WI38 (cell line): ENCODE data around the gene GALNT17.

Experiments
- H3K4me3 ChIP-seq: 2 replicates; pipeline ENCODE4 v1.5.1; 2011; ENCODE audit warnings: low read depth, mild to moderate bottlenecking, control low read depth, low read length
- TF ChIP-seq, protein P1 (sequence below): IDR thresholded peaks from 2 replicates; pipeline ENCODE4 v1.5.1; 2012; ENCODE audit warnings: low read depth, mild to moderate bottlenecking, control low read depth, low read length

GALNT17 gene

DNA sequence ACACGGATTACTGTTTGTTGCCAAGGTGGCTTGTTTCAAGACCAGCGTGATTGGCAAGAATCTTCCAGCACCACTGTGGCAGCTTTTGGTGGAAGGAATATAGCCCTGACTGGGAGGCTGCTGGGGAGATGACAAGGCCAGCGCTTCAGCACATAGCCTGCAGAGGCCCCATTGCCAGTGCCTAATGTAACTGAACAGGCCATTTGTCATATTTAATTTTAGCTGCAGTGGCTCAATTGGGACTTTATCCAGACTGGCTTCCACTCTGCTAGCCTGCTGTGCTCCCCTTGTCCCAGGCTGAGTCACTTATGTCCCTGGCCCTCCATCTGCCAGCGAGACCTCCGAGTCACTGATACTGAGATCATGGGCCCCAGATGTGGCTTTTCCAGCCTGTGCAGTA is 483.1 kb downstream of the GALNT17 start:
- TF ChIP-seq, protein P1, sequence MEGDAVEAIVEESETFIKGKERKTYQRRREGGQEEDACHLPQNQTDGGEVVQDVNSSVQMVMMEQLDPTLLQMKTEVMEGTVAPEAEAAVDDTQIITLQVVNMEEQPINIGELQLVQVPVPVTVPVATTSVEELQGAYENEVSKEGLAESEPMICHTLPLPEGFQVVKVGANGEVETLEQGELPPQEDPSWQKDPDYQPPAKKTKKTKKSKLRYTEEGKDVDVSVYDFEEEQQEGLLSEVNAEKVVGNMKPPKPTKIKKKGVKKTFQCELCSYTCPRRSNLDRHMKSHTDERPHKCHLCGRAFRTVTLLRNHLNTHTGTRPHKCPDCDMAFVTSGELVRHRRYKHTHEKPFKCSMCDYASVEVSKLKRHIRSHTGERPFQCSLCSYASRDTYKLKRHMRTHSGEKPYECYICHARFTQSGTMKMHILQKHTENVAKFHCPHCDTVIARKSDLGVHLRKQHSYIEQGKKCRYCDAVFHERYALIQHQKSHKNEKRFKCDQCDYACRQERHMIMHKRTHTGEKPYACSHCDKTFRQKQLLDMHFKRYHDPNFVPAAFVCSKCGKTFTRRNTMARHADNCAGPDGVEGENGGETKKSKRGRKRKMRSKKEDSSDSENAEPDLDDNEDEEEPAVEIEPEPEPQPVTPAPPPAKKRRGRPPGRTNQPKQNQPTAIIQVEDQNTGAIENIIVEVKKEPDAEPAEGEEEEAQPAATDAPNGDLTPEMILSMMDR, result no peak

DNA sequence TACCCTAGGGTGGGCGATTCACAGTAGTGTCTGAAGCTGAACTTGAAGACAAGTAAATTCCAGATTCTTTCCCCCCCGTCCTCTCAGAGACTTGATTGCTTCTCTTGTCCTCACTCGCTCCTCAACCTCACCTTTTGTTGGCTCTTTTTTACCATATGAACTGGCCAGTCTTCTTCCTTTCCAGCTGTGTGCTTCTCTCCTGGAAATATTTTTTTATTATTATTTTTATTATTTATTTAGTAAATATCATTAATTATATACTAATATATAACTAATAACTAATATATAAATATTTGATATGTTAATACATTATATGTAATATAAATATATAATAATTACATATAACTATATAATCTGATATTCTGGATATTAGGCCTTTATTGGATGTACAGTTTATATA is 484.3 kb downstream of the GALNT17 start:
- H3K4me3 ChIP-seq, result no peak overlapping the region
- TF ChIP-seq, protein P1, result no peak

More for the DNA sequence above, 483.1 kb downstream of the GALNT17 start:
- no peak overlapping the region for H3K4me3 ChIP-seq

DNA sequence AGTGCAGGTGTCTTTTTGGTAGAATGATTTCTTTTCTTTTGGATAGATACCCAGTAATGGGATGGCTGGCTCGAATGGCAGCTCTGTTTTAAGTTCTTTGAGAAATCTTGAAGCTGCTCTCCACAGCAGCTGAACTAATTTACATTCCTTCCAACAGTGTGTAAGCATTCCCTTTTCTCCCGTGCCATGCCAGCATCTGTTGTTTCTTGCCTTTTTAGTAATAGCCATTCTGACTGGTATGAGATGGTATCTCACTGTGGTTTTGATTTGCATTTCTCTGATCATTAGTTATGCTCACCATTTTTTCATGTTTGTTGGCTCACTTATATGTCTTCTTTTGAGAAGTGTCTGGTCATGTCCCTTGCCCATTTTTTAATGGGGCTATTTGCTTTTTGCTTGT is 486.3 kb downstream of the GALNT17 start:
- no peak overlapping the region for H3K4me3 ChIP-seq
- TF ChIP-seq, protein P1, result no peak

DNA sequence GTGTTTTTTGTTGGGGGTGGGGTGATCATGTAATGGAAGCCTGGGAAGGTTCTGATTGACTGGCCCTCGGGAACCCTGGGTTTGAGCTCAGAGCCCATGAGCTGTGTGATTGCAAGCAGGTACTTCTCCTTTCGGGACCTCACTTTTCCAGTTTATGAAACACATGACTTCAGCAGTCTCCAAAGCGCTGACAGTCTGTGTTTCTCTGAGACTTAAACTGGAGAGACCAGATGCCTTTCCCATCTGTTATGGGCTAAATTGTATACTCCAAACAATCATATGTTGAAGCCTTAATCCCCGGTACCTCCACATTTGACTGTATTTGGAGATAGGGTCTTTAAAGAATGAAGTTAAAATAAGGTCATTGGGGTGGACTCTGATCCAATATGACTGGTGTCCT is 493.6 kb downstream of the GALNT17 start:
- TF ChIP-seq, protein P1, result no peak
- H3K4me3 ChIP-seq, result no peak overlapping the region

DNA sequence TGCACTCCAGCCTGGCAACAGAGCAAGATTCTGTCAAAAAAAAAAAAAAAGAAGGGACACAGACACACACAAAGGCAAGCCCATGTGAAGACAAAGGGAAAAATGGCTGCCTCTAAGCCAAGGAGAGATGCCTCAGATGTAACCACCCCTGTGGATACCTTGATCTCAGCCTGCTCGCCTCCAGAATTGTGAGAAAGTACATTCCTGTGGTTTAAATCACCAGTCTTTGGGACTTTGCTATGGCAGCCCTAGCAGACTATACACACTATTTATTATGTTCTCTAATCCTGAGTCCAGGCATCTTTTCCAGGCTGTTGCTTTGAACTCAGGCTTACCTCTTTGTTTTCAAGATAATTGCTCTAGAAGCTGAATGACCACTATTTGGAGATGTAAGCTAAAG is 494.3 kb downstream of the GALNT17 start:
- no peak overlapping the region for H3K4me3 ChIP-seq
- TF ChIP-seq, protein P1, result no peak

DNA sequence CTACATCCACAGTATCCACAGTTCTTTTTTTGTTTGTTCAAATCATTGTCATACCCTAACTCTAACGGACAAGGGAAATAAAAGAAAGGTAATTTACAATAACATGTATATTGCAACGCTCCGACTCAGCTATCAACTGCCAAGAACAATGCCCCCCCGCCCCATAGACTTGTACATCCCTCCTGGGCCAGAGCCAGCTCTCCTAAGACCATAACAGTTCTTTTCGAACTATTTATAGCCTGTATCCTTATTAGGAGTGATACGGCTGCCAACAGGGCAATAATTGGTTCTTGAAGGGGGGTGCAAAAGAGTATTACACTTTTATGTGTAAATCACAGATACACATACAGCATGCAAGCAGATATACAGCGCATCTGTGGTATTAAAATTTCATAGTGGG is 495.7 kb downstream of the GALNT17 start:
- TF ChIP-seq, protein P1, result no peak
- no peak overlapping the region for H3K4me3 ChIP-seq

DNA sequence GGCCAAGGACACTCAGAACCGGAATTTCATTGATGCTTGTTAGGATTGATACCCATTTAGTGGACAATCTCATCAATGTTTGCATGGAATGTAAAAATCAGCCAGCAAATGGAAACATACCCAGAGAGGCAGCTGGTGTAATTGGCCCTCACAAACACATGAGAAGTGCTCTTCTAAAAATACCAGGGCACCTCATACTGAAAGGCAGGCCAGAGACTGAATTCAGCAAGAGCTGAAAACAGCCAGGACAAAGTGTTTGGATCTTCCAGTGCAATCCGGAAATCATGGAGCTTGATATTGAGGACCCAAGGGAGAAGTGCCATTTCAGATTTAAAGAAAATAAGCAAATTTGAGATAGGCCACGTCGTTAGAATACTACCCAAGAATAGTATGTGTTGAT is 498.6 kb downstream of the GALNT17 start:
- TF ChIP-seq, protein P1, result no peak

More for the DNA sequence above, 498.6 kb downstream of the GALNT17 start:
- no peak overlapping the region for H3K4me3 ChIP-seq
